HCT116 (cell line): ENCODE measurements around the gene TNFAIP3. TPM values are rescaled to one million over a fixed set of nuclear protein-coding genes. Genes with fewer than 3 reads are reported as not detected.
A peak's percentile ranks its signal among the peaks of the same experiment; 100 is the strongest.

Experiments used
- ATAC-seq: fragments of 200-7000 bp; cut with Tn5 transposase; 2 replicates; pipeline ENCODE4 v1.9.1; 2020; ENCODE audit warnings: mild to moderate bottlenecking, moderate library complexity
- BruUV-seq: library from RNA; stranded (reverse); fragments of 400-500 nt; replicated peaks from 2 replicates; lab custom pipeline; 2021; lab: Mats Ljungman, UMichigan
- CTCF ChIA-PET: fragments of 300-600 bp; sonication (Branson Sonifier 250); formaldehyde crosslinking; loops from one replicate; lab custom pipeline; 2021; ENCODE audit warnings: antibody characterized with exemption; lab: Charles Lee
- POLR2A ChIA-PET: fragments of 300-600, 350-600 bp; sonication (Branson Sonifier 250); formaldehyde crosslinking; loops from one replicate; lab custom pipeline; 2021; ENCODE audit warnings: antibody characterized with exemption; lab: Charles Lee
- RAD21 ChIA-PET, 2 experiments: fragments of 300-600 bp; sonication (Branson Sonifier 250); formaldehyde crosslinking; loops; one replicate each; lab custom pipeline; 2023; ENCODE audit warnings: low total read pairs in 2 of 2; ENCODE audit not compliant: uncharacterized antibody in 2 of 2, unreplicated experiment in 2 of 2, low non-redundant PET in 1 of 2; lab: Charles Lee
- DNase-seq: peaks from one replicate; pipeline ENCODE4 v3.0.0-alpha.2; 2010; ENCODE audit warnings: low read depth, low spot score
- H2AFZ ChIP-seq: fragments of 200-600 bp; shearing (Covaris generic), sonication (generic); 2 replicates; pipeline ENCODE4 v1.6.1; 2017; ENCODE audit warnings: low read depth, mixed run types, mixed read lengths, antibody characterized with exemption, low read length; ENCODE audit not compliant: poor library complexity, severe bottlenecking
- H3K27ac ChIP-seq: 2 replicates; pipeline ENCODE4 v1.5.1; 2012; ENCODE audit warnings: low read depth, low read length
- H3K27me3 ChIP-seq: fragments of 200-600 bp; sonication (generic); 2 replicates; pipeline ENCODE4 v1.6.1; 2016; ENCODE audit warnings: mixed run types, low read length, mixed read lengths; ENCODE audit not compliant: insufficient read depth
- H3K36me3 ChIP-seq, 2 experiments: fragments of 200-500 bp in 1 of 2; fragments of 200-600 bp in 1 of 2; sonication (Bioruptor generic) in 1 of 2; sonication (generic) in 1 of 2; 2 replicates each; pipeline versions ENCODE4 v1.5.1 to v1.6.1; 2014 to 2016; ENCODE audit warnings: low read length in 2 of 2, inconsistent platforms in 1 of 2, mixed read lengths in 1 of 2, mixed run types in 1 of 2; ENCODE audit not compliant: insufficient read depth in 2 of 2, control insufficient read depth in 1 of 2
- H3K4me1 ChIP-seq, 2 experiments: fragments of 200-600 bp in 1 of 2; sonication (generic) in 1 of 2; 2 replicates each; pipeline versions ENCODE4 v1.5.1 to v1.6.1; 2012 to 2017; ENCODE audit warnings: low read length in 2 of 2, inconsistent platforms in 1 of 2, mild to moderate bottlenecking in 1 of 2, mixed read lengths in 1 of 2, mixed run types in 1 of 2, moderate library complexity in 1 of 2; ENCODE audit not compliant: insufficient read depth in 2 of 2, control insufficient read depth in 1 of 2
- H3K4me2 ChIP-seq: fragments of 200-600 bp; sonication (generic); 2 replicates; pipeline ENCODE4 v1.6.1; 2017; ENCODE audit warnings: mixed run types, low read length, mixed read lengths
- H3K4me3 ChIP-seq, 2 experiments: fragments of 200-600 bp in 1 of 2; sonication (generic) in 1 of 2; replicated peaks in 1 of 2; 2 replicates each; pipeline ENCODE4 v1.5.1; 2011 to 2016; ENCODE audit warnings: low read length in 2 of 2, control low read depth in 1 of 2, low read depth in 1 of 2, mild to moderate bottlenecking in 1 of 2, mixed read lengths in 1 of 2, mixed run types in 1 of 2
- H3K79me2 ChIP-seq: fragments of 200-600 bp; sonication (generic); 2 replicates; pipeline ENCODE4 v1.6.1; 2017; ENCODE audit warnings: mild to moderate bottlenecking, mixed run types, low read length, moderate library complexity, mixed read lengths; ENCODE audit not compliant: insufficient read depth
- H3K9ac ChIP-seq: fragments of 200-600 bp; sonication (generic); 2 replicates; pipeline ENCODE4 v1.6.1; 2016; ENCODE audit warnings: low read length, mixed read lengths
- H3K9me2 ChIP-seq: fragments of 200-600 bp; sonication (generic), shearing (Covaris generic); 2 replicates; pipeline ENCODE4 v1.6.1; 2017; ENCODE audit warnings: mixed run types, mild to moderate bottlenecking, moderate library complexity; ENCODE audit not compliant: insufficient read depth
- H3K9me3 ChIP-seq, 2 experiments: fragments of 200-500 bp in 1 of 2; fragments of 200-600 bp in 1 of 2; sonication (Bioruptor generic) in 1 of 2; sonication (generic) in 1 of 2; 2 replicates each; pipeline ENCODE4 v1.6.1; 2014 to 2017; ENCODE audit warnings: low read length in 2 of 2, mixed read lengths in 2 of 2, inconsistent platforms in 1 of 2, low read depth in 1 of 2, mild to moderate bottlenecking in 1 of 2, mixed run types in 1 of 2, moderate library complexity in 1 of 2; ENCODE audit not compliant: control insufficient read depth in 1 of 2, insufficient read depth in 1 of 2
- H4K20me1 ChIP-seq: fragments of 200-600 bp; sonication (generic), shearing (Covaris generic); 2 replicates; pipeline ENCODE4 v1.6.1; 2017; ENCODE audit warnings: mixed run types, mild to moderate bottlenecking, moderate library complexity; ENCODE audit not compliant: insufficient read depth
- CBX3 ChIP-seq: IDR thresholded peaks from 2 replicates; pipeline ENCODE4 v1.6.1; 2012; ENCODE audit warnings: low read depth
- EZH2phosphoT487 ChIP-seq: fragments of 200-600 bp; IDR thresholded peaks from 2 replicates; pipeline ENCODE4 v1.6.1; 2018; ENCODE audit warnings: antibody characterized with exemption, borderline replicate concordance
- RAD21 ChIP-seq: IDR thresholded peaks from 2 replicates; pipeline ENCODE4 v1.6.1; 2012; ENCODE audit warnings: low read depth, mild to moderate bottlenecking
- SRF ChIP-seq: IDR thresholded peaks from 2 replicates; pipeline ENCODE4 v1.6.1; 2012; ENCODE audit warnings: low read depth
- YY1 ChIP-seq: IDR thresholded peaks from 2 replicates; pipeline ENCODE4 v1.6.1; 2011; ENCODE audit warnings: low read length, low read depth, moderate library complexity, mild to moderate bottlenecking; ENCODE audit not compliant: insufficient replicate concordance; ENCODE audit errors: extremely low read depth
- intact Hi-C: fragments of 100-400 bp; cut with micrococcal nuclease; formaldehyde crosslinking; loops from 2 replicates; pipeline ENCODE4 v1.10.0; 2022
- total RNA-seq: library from RNA; stranded (reverse); gene quantifications from one replicate; pipeline ENCODE4 v1.2.1, GENCODE V29; 2021; ENCODE audit not compliant: unreplicated experiment

The TNFAIP3 gene
- total RNA-seq, 1 experiment from 2014 or later: 4.4 TPM

DNA sequence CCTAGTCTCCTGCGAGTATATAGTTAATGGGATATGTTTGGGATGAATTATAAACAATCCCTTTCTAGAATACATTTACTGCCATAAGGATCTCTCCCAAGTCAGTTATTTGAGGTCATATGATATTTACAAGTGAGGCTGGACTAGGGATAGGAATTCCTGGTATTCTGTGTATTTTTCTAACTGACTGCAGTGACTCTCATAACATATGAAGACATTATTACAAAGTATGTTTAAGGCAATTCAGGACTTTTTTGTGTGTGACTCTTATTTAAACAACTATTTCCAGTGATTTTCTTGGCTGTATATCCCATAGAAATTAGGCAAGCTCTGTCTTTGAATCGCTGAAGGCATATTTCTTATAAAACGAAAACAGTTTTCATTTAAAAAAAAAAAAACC lies 18.4 kb upstream of the TNFAIP3 start:
- H3K4me2 ChIP-seq: no peak overlapping the region
- H3K27me3 ChIP-seq: no peaks in the 10 kb centered on the region
- H3K4me3 ChIP-seq: no peak overlapping the region
- no peak for ATAC-seq
- ChIA-PET CTCF (interaction anchor here (1.5 kb wide), 1 partner anchor 18 kb away, joined by 4 read pairs; no protein-coding TSS in a partner anchor), POLR2A (interaction anchor here (1.1 kb wide), 1 partner anchor 156 kb away, joined by 4 read pairs; no protein-coding TSS in a partner anchor), RAD21 (no interaction called here)
- H3K79me2 ChIP-seq: no peaks in the 10 kb centered on the region
- intact Hi-C loops: no loop called here
- H3K4me1 ChIP-seq: peaks cover 0 to 41% of the 10 kb centered on the region in 2 experiments; a peak in 3 of 4 replicates
- H4K20me1 ChIP-seq: no peaks in the 10 kb centered on the region
- TF ChIP-seq CBX3: no peak
- TF ChIP-seq EZH2phosphoT487: no peak
- no peak for TF ChIP-seq RAD21
- BruUV-seq: no TSS peak
- no peaks in the 10 kb centered on the region for H3K9me3 ChIP-seq
- no peaks in the 10 kb centered on the region for H3K36me3 ChIP-seq
- peak overlapping the region; percentile 86 for H2AFZ ChIP-seq
- DNase-seq: no peak
- H3K9ac ChIP-seq: no peak overlapping the region
- no peaks in the 10 kb centered on the region for H3K9me2 ChIP-seq
- no peak overlapping the region for H3K27ac ChIP-seq

GRCh38 chr6:137849181-137849980 lies 17.7 kb upstream of the TNFAIP3 start:
- H3K4me1 ChIP-seq: peaks cover 0 to 48% of the 10 kb centered on the region in 2 experiments; a peak in 3 of 4 replicates
- intact Hi-C loops: no loop called here
- CTCF ChIA-PET: interaction anchor here (1.5 kb wide), 1 partner anchor 17 kb away, joined by 4 read pairs; no protein-coding TSS in a partner anchor

More at GRCh38 chr6:137849181-137849980, 17.7 kb upstream of the TNFAIP3 start:
- Histone ChIP-seq H3K27ac (no peak overlapping the region), H3K9me3 (no peaks in the 10 kb centered on the region), H3K36me3 (no peaks in the 10 kb centered on the region), H3K4me2 (no peak overlapping the region), H3K27me3 (no peaks in the 10 kb centered on the region), H3K9ac (no peak overlapping the region), H3K4me3 (no peak overlapping the region), H3K79me2 (no peaks in the 10 kb centered on the region), H2AFZ (peak overlapping the region; percentile 86), H3K9me2 (no peaks in the 10 kb centered on the region), H4K20me1 (no peaks in the 10 kb centered on the region)
- TF ChIP-seq SRF (peak; percentile 96), YY1 (no peak)
- no peak for ATAC-seq
- DNase-seq: no peak
- ChIA-PET RAD21 (no interaction called here), POLR2A (interaction anchor here (1.1 kb wide), 1 partner anchor 155 kb away, joined by 4 read pairs; no protein-coding TSS in a partner anchor)
- BruUV-seq: no TSS peak
